NCI-H2196 (cell line): ENCODE results near the gene TDP2.

ENCODE experiments used
- DNase-seq: peaks from one replicate; lab custom pipeline; 2025; ENCODE audit not compliant: unreplicated experiment; lab: John Stamatoyannopoulos, UW

TDP2 gene

GRCh38 chr6:24606200-24606930, 60.3 kb downstream of the TDP2 start:
- no peak for DNase-seq

GRCh38 chr6:24603241-24603640, 63.5 kb downstream of the TDP2 start:
- DNase-seq: no peak

- no peak for DNase-seq
Measured at GRCh38 chr6:24600903-24601302, 65.8 kb downstream of the TDP2 start.
